ENCODE data around the gene GALC. TPM values are rescaled to one million over a fixed set of nuclear protein-coding genes. Genes with fewer than 3 reads are reported as not detected.

Gene GALC
- total and polyA plus RNA-seq, 2 donors (not counting 3 experiments of a cell fraction or from before 2014, with no cell fraction given), result 12.4 to 14.2 TPM

GRCh38 chr14:88030079-88030478 lies 37.1 kb upstream of the GALC start:
- H3K4me3 ChIP-seq (replicated peaks in 1 of 3; ENCODE audit: insufficient read depth in 1 of 3, low read depth in 1 of 3, low read length in 3 of 3), result no peak overlapping the region
- no peaks in the 10 kb centered on the region for H3K4me1 ChIP-seq (ENCODE audit: control insufficient read depth, extremely low read depth, insufficient read depth, low read length)
- no peak for FAIRE-seq
- H3K27me3 ChIP-seq (ENCODE audit: control insufficient read depth in 2 of 2, insufficient read depth in 2 of 2, low read length in 2 of 2), result peaks cover 0 to 4% of the 10 kb centered on the region in 2 experiments
- CTCF ChIA-PET, result no interaction called here
- POLR2A ChIA-PET, result no interaction called here
- H3K36me3 ChIP-seq (ENCODE audit: control insufficient read depth in 2 of 2, extremely low read depth in 1 of 2, insufficient read depth in 2 of 2, low read length in 2 of 2), result no peaks in the 10 kb centered on the region
- dilution Hi-C loops (cut with MboI; ENCODE audit: extremely low pct_ligation_motif_present, low sequenced_read_pairs), result no loop called here
- H3K27ac ChIP-seq (ENCODE audit: insufficient read depth, low read depth, low read length), result no peak overlapping the region
- no peaks in the 10 kb centered on the region for H4K20me1 ChIP-seq (replicated peaks; ENCODE audit: control insufficient read depth, extremely low read depth, insufficient read depth, low read length)
- no peak overlapping the region for H3K4me2 ChIP-seq (ENCODE audit: insufficient read depth, low read length)
- TF ChIP-seq MAX (IDR thresholded peaks at IDR 0.05; ENCODE audit: insufficient read depth, insufficient read length), result no peak
- no peak for TF ChIP-seq JUN (IDR thresholded peaks at IDR 0.05; ENCODE audit: borderline replicate concordance, insufficient read depth, insufficient read length, low read depth)
- TF ChIP-seq GATA2 (IDR thresholded peaks at IDR 0.05; ENCODE audit: insufficient read depth, insufficient read length, low read depth, low read length), result no peak
- TF ChIP-seq CTCF (IDR thresholded peaks at IDR 0.05; ENCODE audit: extremely low read depth in 1 of 2, insufficient read depth in 1 of 2, low read depth in 1 of 2, low read length in 2 of 2), result no peak
- TF ChIP-seq POLR2AphosphoS5 (IDR thresholded peaks at IDR 0.05; ENCODE audit: insufficient read depth, low read depth, low read length), result no peak
- no peak for TF ChIP-seq MYC (IDR thresholded peaks at IDR 0.05; ENCODE audit: low read depth, low read length)
- intact Hi-C loops (cut with micrococcal nuclease), result no loop called here
- DNase-seq (ENCODE audit: low read depth, low spot score), result no peak
- H3K9me1 ChIP-seq (replicated peaks; ENCODE audit: control insufficient read depth, extremely low read depth, insufficient read depth, low read length), result no peaks in the 10 kb centered on the region
- H3K79me2 ChIP-seq (ENCODE audit: control insufficient read depth, insufficient read depth, low read length), result no peaks in the 10 kb centered on the region
- H2AFZ ChIP-seq (ENCODE audit: low read depth, low read length), result no peak overlapping the region
- no TSS peak for BruUV-seq (replicated peaks)
- H3K9me3 ChIP-seq (replicated peaks; ENCODE audit: control insufficient read depth, insufficient read depth, low read length), result no peaks in the 10 kb centered on the region
- no peak overlapping the region for H3K9ac ChIP-seq (replicated peaks; ENCODE audit: extremely low read depth, insufficient read depth, low read length)

- H3K79me2 ChIP-seq (ENCODE audit: control insufficient read depth, insufficient read depth, low read length), result no peaks in the 10 kb centered on the region
- no TSS peak for BruUV-seq (replicated peaks)
- no peaks in the 10 kb centered on the region for H3K9me3 ChIP-seq (replicated peaks; ENCODE audit: control insufficient read depth, insufficient read depth, low read length)
- ChIA-PET CTCF (no interaction called here), POLR2A (no interaction called here)
- dilution Hi-C loops (cut with MboI; ENCODE audit: extremely low pct_ligation_motif_present, low sequenced_read_pairs) (no loop called here), intact Hi-C loops (cut with micrococcal nuclease) (no loop called here)
- H3K9me1 ChIP-seq (replicated peaks; ENCODE audit: control insufficient read depth, extremely low read depth, insufficient read depth, low read length), result no peaks in the 10 kb centered on the region
- H4K20me1 ChIP-seq (replicated peaks; ENCODE audit: control insufficient read depth, extremely low read depth, insufficient read depth, low read length), result no peaks in the 10 kb centered on the region
- no peak overlapping the region for H2AFZ ChIP-seq (ENCODE audit: low read depth, low read length)
- no peak overlapping the region for H3K4me3 ChIP-seq (replicated peaks in 1 of 3; ENCODE audit: insufficient read depth in 1 of 3, low read depth in 1 of 3, low read length in 3 of 3)
- TF ChIP-seq MAX (IDR thresholded peaks at IDR 0.05; ENCODE audit: insufficient read depth, insufficient read length) (no peak), EZH2 (IDR thresholded peaks at IDR 0.05; ENCODE audit: borderline replicate concordance, low read depth, low read length, severe bottlenecking) (no peak), POLR2A (IDR thresholded peaks at IDR 0.05; ENCODE audit: low read depth, low read length) (no peak), JUN (IDR thresholded peaks at IDR 0.05; ENCODE audit: borderline replicate concordance, insufficient read depth, insufficient read length, low read depth) (no peak), FOS (IDR thresholded peaks at IDR 0.05; ENCODE audit: borderline replicate concordance, insufficient read depth, low read length) (no peak), MYC (IDR thresholded peaks at IDR 0.05; ENCODE audit: low read depth, low read length) (no peak), GATA2 (IDR thresholded peaks at IDR 0.05; ENCODE audit: insufficient read depth, insufficient read length, low read depth, low read length) (no peak), POLR2AphosphoS5 (IDR thresholded peaks at IDR 0.05; ENCODE audit: insufficient read depth, low read depth, low read length) (no peak), CTCF (IDR thresholded peaks at IDR 0.05; ENCODE audit: extremely low read depth in 1 of 2, insufficient read depth in 1 of 2, low read depth in 1 of 2, low read length in 2 of 2) (no peak)
- H3K4me1 ChIP-seq (ENCODE audit: control insufficient read depth, extremely low read depth, insufficient read depth, low read length), result no peaks in the 10 kb centered on the region
- no peak overlapping the region for H3K27ac ChIP-seq (ENCODE audit: insufficient read depth, low read depth, low read length)
- no peak overlapping the region for H3K9ac ChIP-seq (replicated peaks; ENCODE audit: extremely low read depth, insufficient read depth, low read length)
- H3K27me3 ChIP-seq (ENCODE audit: control insufficient read depth in 2 of 2, insufficient read depth in 2 of 2, low read length in 2 of 2), result peaks cover 0 to 4% of the 10 kb centered on the region in 2 experiments
- DNase-seq (ENCODE audit: low read depth, low spot score) (no peak), FAIRE-seq (no peak)
- H3K36me3 ChIP-seq (ENCODE audit: control insufficient read depth in 2 of 2, extremely low read depth in 1 of 2, insufficient read depth in 2 of 2, low read length in 2 of 2), result no peaks in the 10 kb centered on the region
- H3K4me2 ChIP-seq (ENCODE audit: insufficient read depth, low read length), result no peak overlapping the region
Observed at GRCh38 chr14:88029500-88029899, 36.5 kb upstream of the GALC start.

All from endothelial cell of umbilical vein (primary cell).